ENCODE measurements around the gene CASP14. TPM values are rescaled to one million over a fixed set of nuclear protein-coding genes. Genes with fewer than 3 reads are reported as not detected.

The CASP14 gene
- total RNA-seq, 4 donors from 2014 or later: not detected

GRCh38 chr19:15042003-15042402 is 7.3 kb upstream of the CASP14 start:
- WGBS, 2 donors: 76 to 80% methylated on average over 1 of the region's 1 CpG
- TF ChIP-seq POLR2A (IDR thresholded peaks at IDR 0.05) (no peak), EP300 (IDR thresholded peaks at IDR 0.05) (no peak)
- TF ChIP-seq, protein P1, sequence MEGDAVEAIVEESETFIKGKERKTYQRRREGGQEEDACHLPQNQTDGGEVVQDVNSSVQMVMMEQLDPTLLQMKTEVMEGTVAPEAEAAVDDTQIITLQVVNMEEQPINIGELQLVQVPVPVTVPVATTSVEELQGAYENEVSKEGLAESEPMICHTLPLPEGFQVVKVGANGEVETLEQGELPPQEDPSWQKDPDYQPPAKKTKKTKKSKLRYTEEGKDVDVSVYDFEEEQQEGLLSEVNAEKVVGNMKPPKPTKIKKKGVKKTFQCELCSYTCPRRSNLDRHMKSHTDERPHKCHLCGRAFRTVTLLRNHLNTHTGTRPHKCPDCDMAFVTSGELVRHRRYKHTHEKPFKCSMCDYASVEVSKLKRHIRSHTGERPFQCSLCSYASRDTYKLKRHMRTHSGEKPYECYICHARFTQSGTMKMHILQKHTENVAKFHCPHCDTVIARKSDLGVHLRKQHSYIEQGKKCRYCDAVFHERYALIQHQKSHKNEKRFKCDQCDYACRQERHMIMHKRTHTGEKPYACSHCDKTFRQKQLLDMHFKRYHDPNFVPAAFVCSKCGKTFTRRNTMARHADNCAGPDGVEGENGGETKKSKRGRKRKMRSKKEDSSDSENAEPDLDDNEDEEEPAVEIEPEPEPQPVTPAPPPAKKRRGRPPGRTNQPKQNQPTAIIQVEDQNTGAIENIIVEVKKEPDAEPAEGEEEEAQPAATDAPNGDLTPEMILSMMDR (IDR thresholded peaks at IDR 0.05): no peak
- Histone ChIP-seq H3K36me3 (no peaks in the 10 kb centered on the region), H3K9me3 (no peaks in the 10 kb centered on the region), H3K4me1 (no peaks in the 10 kb centered on the region), H3K4me3 (no peak overlapping the region), H3K27ac (no peak overlapping the region), H3K27me3 (no peaks in the 10 kb centered on the region)
- DNase-seq (ENCODE audit: low spot score in 2 of 2): no peak

- Histone ChIP-seq H3K27me3 (no peaks in the 10 kb centered on the region), H3K9me3 (no peaks in the 10 kb centered on the region), H3K36me3 (no peaks in the 10 kb centered on the region), H3K4me3 (no peak overlapping the region), H3K4me1 (no peaks in the 10 kb centered on the region), H3K27ac (no peak overlapping the region)
- no peak for TF ChIP-seq POLR2A (IDR thresholded peaks at IDR 0.05)
- TF ChIP-seq EP300 (IDR thresholded peaks at IDR 0.05): no peak
- TF ChIP-seq, protein P1 (IDR thresholded peaks at IDR 0.05): no peak
- DNase-seq (ENCODE audit: low spot score in 2 of 2): no peak
- 85% methylated on average over 2 of the region's 2 CpGs for WGBS, 2 donors
Observed at GRCh38 chr19:15042826-15043225, 6.5 kb upstream of the CASP14 start.

- WGBS, 2 donors: 51 to 72% methylated on average over 2 to 3 of the region's 3 CpGs
- no peak for TF ChIP-seq EP300 (IDR thresholded peaks at IDR 0.05)
- no peak for TF ChIP-seq POLR2A (IDR thresholded peaks at IDR 0.05)
- TF ChIP-seq, protein P1 (IDR thresholded peaks at IDR 0.05): no peak
- no peak overlapping the region for H3K27ac ChIP-seq
- no peaks in the 10 kb centered on the region for H3K4me1 ChIP-seq
- no peak for DNase-seq (ENCODE audit: low spot score in 2 of 2)
- no peaks in the 10 kb centered on the region for H3K36me3 ChIP-seq
- no peak overlapping the region for H3K4me3 ChIP-seq
- no peaks in the 10 kb centered on the region for H3K9me3 ChIP-seq
- H3K27me3 ChIP-seq: no peaks in the 10 kb centered on the region
Observed at GRCh38 chr19:15045506-15045905, 3.8 kb upstream of the CASP14 start.

- 84 to 85% methylated on average over 11 of the region's 11 CpGs for WGBS, 2 donors
- H3K27ac ChIP-seq: no peak overlapping the region
- TF ChIP-seq POLR2A (IDR thresholded peaks at IDR 0.05) (no peak), EP300 (IDR thresholded peaks at IDR 0.05) (no peak)
- TF ChIP-seq, protein P1 (IDR thresholded peaks at IDR 0.05): no peak
- peaks cover 0 to 2% (median 0%) of the 10 kb centered on the region in 4 donors for H3K9me3 ChIP-seq
- H3K27me3 ChIP-seq: no peaks in the 10 kb centered on the region
- H3K36me3 ChIP-seq: no peaks in the 10 kb centered on the region
- H3K4me1 ChIP-seq: no peaks in the 10 kb centered on the region
- no peak for DNase-seq (ENCODE audit: low spot score in 2 of 2)
- no peak overlapping the region for H3K4me3 ChIP-seq
Observed at GRCh38 chr19:15047680-15048079, 1.6 kb upstream of the CASP14 start.

- peaks cover 0 to 3% (median 0%) of the 10 kb centered on the region in 4 donors for H3K9me3 ChIP-seq
- TF ChIP-seq, protein P1 (IDR thresholded peaks at IDR 0.05): no peak
- no peak for TF ChIP-seq EP300 (IDR thresholded peaks at IDR 0.05)
- TF ChIP-seq POLR2A (IDR thresholded peaks at IDR 0.05): no peak
- no peaks in the 10 kb centered on the region for H3K4me1 ChIP-seq
- DNase-seq (ENCODE audit: low spot score in 2 of 2): no peak
- no peak overlapping the region for H3K27ac ChIP-seq
- no peak overlapping the region for H3K4me3 ChIP-seq
- H3K36me3 ChIP-seq: no peaks in the 10 kb centered on the region
- 77 to 79% methylated on average over 5 of the region's 5 CpGs for WGBS, 2 donors
- no peaks in the 10 kb centered on the region for H3K27me3 ChIP-seq
Observed at GRCh38 chr19:15048128-15048527, 1.2 kb upstream of the CASP14 start.
